ENCODE data around the gene CHRNG. TPM values are rescaled to one million over a fixed set of nuclear protein-coding genes. Genes with fewer than 3 reads are reported as not detected.
"Not testable (repeated sequence)": the region's sequence is repeated elsewhere in the genome, so short reads cannot be mapped to it uniquely, and the experiment has no call there.

The CHRNG gene
- total RNA-seq, 1 donor from 2014 or later: not detected

DNA sequence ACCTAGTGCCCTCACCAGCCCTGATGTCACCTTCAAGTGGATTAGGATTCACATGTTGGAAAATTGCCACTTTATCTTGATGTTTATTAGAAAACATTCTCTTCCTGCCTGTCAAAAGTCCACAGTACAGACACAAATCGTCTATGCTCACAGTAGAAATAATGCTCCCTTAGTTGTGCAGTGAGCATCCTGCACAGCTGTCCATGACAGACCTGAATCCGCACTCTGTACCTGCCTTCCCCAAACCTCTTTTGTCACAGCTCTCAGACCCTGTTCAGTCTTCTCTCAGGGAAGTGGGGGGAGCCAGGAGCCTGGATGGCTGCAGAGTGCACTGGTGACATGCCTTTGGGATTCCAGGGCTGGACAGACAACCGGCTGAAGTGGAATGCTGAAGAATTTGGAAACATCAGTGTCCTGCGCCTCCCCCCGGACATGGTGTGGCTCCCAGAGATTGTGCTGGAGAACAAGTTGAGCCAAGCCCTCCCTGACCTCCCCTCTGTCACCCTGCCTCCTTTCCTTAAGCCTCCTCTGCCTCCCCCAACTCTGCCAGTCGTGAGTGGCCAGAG, 11.5 kb upstream of the CHRNG start:
- DNase-seq (ENCODE audit: low read depth in 2 of 2): no peak

DNA sequence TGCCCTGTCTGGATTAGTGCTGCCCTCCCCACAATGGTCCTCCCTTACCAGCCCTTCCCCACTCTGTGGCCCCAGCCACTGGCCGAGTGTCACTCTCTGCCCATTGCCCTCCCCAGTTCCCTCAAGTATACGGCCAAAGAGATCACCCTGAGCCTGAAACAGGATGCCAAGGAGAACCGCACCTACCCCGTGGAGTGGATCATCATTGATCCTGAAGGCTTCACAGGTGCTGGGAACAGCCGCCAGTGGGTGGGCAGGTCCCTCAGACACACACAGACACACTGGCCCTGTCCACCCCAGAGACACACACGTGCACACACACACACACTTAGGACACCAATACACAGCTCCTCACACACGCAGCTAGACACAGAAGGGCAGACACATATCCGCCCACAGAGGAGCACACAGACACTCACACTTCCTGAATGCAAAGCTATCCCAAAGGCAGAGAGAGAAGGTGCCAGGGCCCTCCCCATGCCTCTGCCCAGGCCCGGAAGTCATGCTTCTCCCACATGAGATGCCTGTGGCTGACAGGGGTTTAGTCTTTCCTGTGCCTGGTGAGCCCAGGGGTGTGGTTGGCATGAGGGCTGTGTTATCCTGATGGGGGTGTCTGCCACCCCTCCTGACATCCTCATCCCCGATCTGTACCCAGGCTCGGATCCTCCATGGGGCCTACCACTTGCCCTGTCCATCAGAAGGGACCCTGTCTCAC, 10.6 kb upstream of the CHRNG start:
- DNase-seq (ENCODE audit: low read depth in 2 of 2): peak in 1 of 2 donors; percentile 42

DNA sequence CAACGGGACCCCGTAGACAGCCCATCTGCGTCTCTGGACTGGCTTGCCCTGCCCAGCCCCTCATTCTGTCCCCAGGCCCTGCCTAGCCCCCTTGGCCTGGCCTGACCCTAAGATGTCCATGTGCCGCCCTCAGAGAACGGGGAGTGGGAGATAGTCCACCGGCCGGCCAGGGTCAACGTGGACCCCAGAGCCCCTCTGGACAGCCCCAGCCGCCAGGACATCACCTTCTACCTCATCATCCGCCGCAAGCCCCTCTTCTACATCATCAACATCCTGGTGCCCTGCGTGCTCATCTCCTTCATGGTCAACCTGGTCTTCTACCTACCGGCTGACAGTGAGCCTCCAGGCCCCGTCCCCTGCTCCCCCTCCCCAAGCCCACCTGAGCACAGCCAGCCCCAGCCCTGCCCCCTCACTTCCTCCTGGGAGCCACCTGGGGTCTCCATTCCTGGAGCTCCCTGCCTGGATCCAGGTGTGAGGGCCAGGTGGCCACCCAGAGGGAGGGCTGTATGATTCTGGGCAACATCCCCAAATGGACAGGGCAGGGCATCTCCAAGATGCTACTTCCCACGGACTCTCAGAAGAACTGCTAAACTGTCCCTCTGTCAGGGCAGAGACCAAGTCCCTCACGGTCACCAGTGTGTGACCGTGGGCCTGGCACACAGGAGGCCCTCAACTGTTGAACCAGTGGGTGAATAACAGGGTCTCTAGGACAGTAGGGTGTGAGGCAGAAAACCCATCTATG, 9.5 kb upstream of the CHRNG start:
- no peak for DNase-seq (ENCODE audit: low read depth in 2 of 2)

DNA sequence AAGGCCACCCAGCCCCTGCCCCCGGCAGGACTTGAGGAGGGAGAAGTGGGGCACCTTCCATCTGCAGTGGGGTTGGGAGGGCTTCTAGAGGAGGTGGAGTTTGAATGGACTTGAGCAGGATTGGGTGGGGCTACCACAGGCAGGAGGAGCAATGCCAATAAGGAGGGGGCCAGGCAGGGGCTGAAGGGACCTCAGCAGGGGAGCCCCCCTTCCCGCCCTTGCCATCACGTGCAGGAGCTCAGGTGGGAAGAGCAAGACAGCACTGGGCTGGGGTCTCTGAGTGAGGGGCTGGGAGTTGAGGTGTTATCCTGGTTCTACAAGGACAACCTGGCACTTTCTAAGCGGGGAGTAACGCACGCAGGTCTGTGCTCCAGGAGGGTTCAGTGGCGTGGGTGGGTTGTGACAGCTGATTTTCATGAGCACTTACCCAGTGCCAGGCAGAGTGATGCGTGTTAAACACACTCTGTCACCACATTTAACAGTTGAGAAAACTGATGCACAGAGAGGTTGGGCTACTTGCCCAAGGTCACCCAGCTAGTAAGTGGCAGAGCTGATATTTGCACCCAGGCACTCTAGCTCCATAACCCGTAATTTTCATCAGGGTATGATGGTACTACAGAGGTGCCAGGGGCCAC, 8.7 kb upstream of the CHRNG start:
- no peak for DNase-seq (ENCODE audit: low read depth in 2 of 2)

DNA sequence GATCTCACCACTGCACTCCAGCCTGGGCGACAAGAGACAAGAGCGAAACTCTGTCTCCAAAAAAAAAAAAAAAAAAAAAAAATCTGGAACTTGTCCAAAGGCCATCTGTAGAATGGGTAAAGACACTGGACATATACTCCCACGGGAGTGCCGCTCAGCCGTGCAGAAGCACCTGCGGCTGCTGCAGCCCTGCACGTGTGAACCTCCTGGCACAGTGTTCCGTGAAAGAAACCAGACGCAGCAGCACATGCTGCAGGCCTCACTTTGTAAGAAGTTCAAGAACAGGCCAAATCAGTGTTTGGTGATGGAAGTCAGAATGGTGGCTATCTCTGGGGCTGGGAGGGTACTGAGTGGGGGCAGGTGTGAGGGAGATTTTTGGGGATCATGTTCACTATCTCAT, 7.1 kb upstream of the CHRNG start:
- no peak for DNase-seq (ENCODE audit: low read depth in 2 of 2)

DNA sequence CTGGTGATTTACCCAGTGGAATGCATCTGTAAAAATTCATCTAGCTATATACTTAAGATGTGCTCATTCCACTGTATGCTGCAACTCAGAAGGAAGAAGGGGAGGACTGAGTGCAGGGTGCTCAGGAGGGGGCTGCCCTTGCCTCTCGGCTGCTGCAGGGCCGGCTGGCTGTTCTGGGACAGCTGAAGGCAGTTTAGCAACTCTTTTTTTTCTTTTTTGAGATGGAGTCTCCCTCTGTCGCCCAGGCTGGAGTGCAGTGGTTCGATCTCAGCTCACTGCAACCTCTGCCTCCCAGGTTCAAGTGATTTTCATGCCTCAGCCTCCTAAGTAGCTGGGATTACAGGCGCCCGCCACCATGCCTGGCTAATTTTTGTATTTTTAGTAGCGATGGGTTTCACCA, 6.7 kb upstream of the CHRNG start:
- DNase-seq (ENCODE audit: low read depth in 2 of 2): not testable (repeated sequence)

DNA sequence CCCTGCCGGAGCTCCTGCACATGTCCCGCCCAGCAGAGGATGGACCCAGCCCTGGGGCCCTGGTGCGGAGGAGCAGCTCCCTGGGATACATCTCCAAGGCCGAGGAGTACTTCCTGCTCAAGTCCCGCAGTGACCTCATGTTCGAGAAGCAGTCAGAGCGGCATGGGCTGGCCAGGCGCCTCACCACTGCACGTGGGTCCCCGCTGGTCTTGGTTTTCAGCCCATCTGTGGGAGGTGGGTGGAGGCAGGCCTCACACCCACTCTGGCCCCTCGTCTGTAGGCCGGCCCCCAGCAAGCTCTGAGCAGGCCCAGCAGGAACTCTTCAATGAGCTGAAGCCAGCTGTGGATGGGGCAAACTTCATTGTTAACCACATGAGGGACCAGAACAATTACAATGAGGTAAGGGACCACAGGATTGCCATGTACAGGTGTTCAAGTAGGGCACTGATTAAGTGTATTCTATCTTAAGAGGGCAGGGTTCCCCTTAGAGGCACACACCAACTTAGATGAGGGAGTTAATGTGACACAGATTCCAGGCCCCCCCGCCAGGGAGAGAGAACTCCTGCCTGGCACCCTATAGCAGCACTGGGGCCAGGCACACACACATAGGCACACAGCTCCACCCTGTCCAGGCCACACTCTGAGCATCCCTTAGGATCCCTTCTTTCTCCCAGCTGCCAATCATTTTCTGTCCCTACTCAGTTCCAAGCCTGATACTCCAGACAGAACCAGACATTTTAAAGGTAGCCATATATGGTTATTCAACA, 5.4 kb upstream of the CHRNG start:
- DNase-seq (ENCODE audit: low read depth in 2 of 2): no peak

DNA sequence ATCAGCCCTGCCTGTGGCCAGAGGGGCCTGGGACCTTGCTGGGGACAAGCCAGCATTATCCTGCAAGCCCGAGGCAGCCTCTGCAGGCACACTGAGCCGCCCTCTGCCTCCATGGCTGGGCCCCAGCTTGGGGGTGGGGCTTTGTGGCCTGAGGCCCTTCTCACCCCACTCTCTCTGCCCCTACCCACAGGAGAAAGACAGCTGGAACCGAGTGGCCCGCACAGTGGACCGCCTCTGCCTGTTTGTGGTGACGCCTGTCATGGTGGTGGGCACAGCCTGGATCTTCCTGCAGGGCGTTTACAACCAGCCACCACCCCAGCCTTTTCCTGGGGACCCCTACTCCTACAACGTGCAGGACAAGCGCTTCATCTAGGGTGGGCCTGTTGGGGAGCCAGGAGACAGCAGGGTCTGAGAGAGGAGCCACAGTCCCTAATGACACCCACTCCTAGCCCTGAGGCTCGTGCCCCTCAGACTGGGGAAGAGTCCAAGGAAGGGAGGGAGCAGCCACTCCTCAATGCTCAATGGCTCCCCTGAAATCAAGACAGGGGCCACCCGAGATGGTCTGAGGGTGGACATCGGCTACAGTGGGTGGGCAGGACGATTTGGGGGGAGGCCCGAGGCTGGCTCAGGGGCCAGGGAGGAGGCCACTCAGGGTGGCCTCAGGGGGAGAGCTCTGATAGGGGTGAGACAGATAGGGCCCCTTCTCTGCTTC, 4.4 kb upstream of the CHRNG start:
- no peak for DNase-seq (ENCODE audit: low read depth in 2 of 2)

DNA sequence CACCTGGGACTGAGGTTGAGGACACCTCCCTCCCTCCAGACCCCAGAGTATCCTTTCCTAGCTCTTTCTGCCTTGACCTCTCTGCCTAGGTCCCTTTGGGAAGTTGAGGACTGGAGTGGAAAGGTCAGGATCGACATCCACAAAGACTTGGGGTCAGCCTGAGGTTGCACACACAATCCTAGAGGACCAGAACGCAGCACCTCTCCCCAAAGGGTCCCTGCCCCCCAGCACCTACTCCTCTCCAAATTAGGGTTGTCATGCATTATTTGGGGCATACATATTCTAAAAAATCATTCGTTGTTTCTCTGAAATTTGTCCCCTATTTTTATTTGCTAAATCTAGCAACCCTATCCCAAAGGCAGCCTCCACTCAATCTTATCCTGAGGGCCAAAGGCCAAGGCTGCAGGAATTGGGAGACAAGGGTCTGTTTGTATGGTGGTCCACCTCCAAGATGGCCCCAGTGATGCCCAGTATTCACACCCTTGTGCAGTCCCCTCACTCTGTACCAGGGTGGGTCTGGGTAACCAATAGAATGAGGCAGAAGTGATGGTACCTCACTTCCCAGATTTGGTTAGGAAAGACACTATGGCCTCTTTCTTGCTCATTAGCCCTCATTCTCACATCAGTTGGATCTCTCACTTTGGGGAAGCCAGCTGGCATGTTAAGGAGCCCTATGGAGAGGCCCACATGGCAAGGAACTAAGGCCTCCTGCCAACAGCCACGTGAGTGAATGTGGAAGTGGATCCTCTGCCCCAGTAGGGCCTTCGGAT, 3.5 kb upstream of the CHRNG start:
- no peak for DNase-seq (ENCODE audit: low read depth in 2 of 2)

DNA sequence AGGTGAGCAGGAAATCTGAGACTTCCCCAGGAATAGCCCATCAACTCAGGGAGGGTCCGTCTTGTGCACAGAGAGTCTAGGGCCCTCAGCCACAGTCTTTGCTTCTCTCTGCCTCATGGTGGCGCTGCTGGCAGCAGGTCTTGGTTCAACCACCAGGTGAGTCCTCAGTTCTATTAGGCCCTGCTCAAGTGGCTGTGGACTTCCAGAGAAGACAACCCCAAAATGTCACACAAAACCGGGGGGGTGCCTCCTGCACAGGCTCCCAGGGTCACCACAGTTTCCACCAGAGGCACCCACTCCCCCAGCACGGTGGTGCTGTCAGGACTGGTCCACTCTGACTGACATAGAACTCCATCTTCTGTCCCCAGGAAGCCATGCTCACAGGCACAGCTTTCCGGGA, 2.4 kb upstream of the CHRNG start:
- no peak for DNase-seq (ENCODE audit: low read depth in 2 of 2)

DNA sequence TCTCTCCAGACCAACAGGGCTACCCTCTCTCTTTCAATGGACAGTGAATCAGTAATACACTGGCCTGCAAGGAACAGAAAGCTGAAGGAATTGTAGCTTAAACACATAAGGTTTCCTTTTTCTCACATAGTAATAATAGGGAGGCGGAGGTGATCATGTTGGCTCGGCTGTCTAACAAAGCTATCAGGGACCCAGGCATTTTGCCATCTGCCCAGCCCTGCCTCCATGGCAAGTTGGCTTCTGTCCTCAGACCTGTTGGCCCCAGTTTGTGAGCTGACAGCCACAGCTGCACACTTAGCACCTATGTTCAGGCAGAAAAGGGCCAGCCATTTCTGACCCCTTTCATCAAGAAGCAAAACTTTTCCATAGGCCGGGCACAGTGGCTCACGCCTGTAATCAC, 2.0 kb upstream of the CHRNG start:
- no peak for DNase-seq (ENCODE audit: low read depth in 2 of 2)

DNA sequence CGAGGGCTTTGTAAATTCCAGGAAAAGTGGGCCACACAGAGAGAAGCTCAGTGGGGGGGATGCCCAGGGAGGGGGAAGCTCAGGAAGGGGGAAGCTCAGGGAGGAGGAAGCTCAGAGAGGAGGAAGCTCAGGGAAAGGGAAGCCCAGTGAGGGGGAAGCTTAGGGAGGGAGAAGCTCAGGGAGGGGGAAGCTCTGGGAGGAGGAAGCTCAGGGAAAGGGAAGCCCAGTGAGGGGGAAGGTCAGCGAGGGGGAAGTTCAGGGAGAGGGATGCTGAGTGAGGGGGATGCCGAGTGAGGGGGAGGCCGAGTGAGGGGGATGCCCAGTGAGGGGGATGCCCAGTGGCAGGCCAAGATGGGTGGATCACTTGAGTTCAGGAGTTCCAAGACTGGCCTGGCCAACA, 821 bp upstream of the CHRNG start:
- no peak for DNase-seq (ENCODE audit: low read depth in 2 of 2)

DNA sequence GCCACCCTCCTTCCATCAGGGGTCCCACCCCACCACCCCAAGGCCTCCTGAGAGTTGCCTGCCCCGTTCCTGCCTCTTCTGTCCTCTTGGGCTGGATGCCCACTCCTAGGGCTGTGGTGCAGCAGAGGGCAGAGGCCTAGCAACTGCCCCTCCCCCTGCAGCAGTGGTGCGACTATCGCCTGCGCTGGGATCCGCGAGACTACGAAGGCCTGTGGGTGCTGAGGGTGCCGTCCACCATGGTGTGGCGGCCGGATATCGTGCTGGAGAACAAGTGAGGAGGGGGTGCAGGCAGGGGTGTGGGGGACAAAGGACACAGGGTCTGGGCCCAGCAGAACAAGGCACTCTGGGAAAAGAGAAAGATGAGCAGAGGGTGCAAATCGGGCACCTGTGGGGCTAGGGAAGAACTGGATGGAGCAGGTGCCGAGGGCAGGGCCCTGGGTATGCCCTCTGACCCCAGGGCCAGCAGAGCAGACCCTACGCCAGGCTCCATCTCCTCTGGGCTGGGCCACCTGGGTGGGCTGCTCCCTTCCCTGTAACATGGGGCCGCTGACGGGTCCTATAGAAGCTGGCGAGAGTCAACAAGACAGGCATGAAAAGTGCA, 1.0 kb downstream of the CHRNG start:
- DNase-seq (ENCODE audit: low read depth in 2 of 2): no peak

DNA sequence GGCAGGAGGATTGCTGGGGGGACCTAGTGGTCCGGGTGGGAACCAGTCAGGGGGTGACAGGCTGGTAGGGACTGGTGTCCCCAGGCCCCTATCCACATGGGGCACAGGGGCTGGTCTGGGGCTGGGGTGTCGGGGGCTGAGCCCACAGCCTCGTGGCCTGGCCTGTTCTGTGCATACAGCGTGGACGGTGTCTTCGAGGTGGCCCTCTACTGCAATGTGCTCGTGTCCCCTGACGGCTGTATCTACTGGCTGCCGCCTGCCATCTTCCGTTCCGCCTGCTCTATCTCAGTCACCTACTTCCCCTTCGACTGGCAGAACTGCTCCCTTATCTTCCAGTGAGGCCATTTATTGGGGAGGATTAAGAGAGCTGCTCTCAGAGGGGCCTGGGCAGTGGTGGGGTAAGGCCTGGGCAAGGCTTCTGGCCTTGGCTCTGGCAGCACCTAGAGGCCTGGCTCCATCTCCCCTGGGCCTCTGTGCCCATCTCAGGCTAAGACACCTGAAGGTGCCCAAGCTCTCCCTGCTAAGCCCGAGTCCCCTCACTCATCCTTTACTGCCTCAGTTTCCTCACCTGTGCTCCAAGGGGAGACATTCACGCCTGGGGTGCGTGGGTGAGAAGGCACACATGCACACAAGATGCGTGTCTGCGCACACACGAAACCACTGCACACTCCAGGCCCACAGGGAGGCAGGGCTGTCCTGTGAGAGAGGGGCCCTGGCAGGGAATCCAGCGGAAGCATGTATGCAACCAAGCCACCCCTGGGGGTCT, 1.9 kb downstream of the CHRNG start:
- DNase-seq (ENCODE audit: low read depth in 2 of 2): no peak

DNA sequence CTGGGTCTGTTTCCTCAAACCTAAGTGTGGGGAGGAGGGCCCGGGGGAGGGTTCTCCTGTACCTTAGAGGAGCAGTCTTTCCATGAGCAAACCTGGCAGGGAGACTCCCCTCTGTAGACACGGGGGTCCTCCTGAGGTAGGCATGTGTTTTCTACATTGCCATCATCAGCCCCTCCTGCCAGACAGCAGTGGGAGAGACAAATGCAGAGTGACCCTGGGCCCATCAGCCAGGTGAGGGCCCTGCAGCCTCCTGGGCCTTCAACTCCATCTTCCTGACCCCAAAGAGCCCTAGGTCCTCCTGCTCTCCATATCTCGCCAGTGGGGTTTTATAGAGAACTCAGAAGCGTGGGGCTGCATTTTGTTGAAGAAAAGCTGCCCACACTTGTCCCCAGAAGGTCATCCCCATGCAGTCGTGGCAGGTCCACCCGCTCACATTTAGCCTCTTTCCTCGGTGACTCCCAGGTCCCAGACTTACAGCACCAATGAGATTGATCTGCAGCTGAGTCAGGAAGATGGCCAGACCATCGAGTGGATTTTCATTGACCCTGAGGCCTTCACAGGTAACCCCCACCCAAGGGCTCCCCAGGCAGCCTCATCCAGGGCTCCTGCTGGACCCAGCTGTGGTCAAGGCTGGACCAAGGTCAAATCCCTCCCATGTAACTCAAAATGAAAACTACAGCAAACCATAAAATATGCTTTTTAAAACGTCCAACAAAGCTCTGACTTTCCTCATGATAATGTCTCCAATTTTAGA, 2.6 kb downstream of the CHRNG start:
- no peak for DNase-seq (ENCODE audit: low read depth in 2 of 2)

DNA sequence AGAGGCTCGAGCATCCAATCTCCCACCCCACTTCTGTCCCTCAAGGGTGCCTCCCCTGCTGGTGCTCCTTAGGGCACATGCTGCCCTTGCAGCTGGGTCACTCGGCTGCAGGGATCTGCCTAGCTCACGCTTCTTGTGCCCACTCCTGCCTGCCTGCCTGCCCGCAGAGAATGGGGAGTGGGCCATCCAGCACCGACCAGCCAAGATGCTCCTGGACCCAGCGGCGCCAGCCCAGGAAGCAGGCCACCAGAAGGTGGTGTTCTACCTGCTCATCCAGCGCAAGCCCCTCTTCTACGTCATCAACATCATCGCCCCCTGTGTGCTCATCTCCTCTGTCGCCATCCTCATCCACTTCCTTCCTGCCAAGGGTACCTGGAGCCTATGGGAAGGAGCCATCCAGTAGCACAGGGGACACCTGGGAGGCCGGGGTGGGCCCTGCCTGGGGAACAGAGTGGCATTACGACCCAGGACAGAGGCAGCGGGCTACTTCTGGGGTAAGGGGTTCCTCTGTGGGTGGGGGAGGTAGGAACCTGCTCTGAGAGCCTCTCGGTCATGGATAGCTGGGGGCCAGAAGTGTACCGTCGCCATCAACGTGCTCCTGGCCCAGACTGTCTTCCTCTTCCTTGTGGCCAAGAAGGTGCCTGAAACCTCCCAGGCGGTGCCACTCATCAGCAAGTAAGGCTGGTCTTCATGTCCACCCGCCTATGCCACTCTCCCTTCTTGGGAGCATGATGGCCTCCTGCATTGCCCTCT, 3.4 kb downstream of the CHRNG start:
- DNase-seq (ENCODE audit: low read depth in 2 of 2): no peak

DNA sequence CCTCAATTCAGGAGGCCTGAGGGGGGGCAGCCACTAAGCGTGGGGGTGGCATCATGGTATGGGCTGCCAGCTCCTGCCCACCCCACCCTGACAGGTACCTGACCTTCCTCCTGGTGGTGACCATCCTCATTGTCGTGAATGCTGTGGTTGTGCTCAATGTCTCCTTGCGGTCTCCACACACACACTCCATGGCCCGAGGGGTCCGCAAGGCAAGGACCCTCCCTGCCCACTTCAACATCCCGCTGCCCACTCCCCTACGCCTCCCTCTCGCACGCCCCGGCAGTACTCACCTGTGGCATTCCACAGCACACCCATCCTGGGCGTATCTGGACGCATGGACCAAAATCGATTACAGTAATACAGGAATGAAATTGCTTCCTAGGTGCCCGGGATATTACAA, 4.0 kb downstream of the CHRNG start:
- no peak for DNase-seq (ENCODE audit: low read depth in 2 of 2)
